T-helper 2 cell treated with Interferon-gamma antibody and Interleukin-4, amounts not matched to agents 100 ng/mL and 5 ng/mL, for 36 hours (primary cell): ENCODE results near the gene XYLT1. TPM values are rescaled to one million over a fixed set of nuclear protein-coding genes. Genes with fewer than 3 reads are reported as not detected.

Source experiments
- intact Hi-C: fragments of 100-400 bp; cut with micrococcal nuclease; formaldehyde crosslinking; loops from one replicate; pipeline ENCODE4 v1.15.1; 2023
- total RNA-seq: library from RNA; stranded (reverse); gene quantifications from 2 replicates; pipeline ENCODE4 v1.2.3, GENCODE V29; 2022

XYLT1 gene
- total RNA-seq, 1 donor from 2014 or later: 47.7 TPM

GRCh38 chr16:17377360-17378324 is 93.1 kb downstream of the XYLT1 start:
- intact Hi-C loops: no loop called here

GRCh38 chr16:17375461-17376304 is 95.1 kb downstream of the XYLT1 start:
- intact Hi-C loops: no loop called here

GRCh38 chr16:17374668-17375255 is 96.0 kb downstream of the XYLT1 start:
- intact Hi-C loops: no loop called here

GRCh38 chr16:17373533-17373932 is 97.2 kb downstream of the XYLT1 start:
- intact Hi-C loops: no loop called here

GRCh38 chr16:17372386-17372785 is 98.4 kb downstream of the XYLT1 start:
- intact Hi-C loops: no loop called here

GRCh38 chr16:17371299-17371698 is 99.5 kb downstream of the XYLT1 start:
- intact Hi-C loops: no loop called here

- intact Hi-C loops: no loop called here
Measured at GRCh38 chr16:17370731-17371285, 100.0 kb downstream of the XYLT1 start.

- intact Hi-C loops: no loop called here
Measured at GRCh38 chr16:17370223-17370707, 100.5 kb downstream of the XYLT1 start.

GRCh38 chr16:17369421-17370222 is 101.1 kb downstream of the XYLT1 start:
- intact Hi-C loops: loop anchor here (1.0 to 5.0 kb wide), 5 partner anchors 23 to 357 kb away; no protein-coding TSS in a partner anchor

- intact Hi-C loops: loop anchor here (1.0 to 5.0 kb wide), 5 partner anchors 23 to 357 kb away; no protein-coding TSS in a partner anchor
Measured at GRCh38 chr16:17368951-17369350, 101.8 kb downstream of the XYLT1 start.

- intact Hi-C loops: loop anchor here (5.0 kb wide), 4 partner anchors 49 to 356 kb away; no protein-coding TSS in a partner anchor
Measured at GRCh38 chr16:17368446-17368845, 102.3 kb downstream of the XYLT1 start.

GRCh38 chr16:17367923-17368322 is 102.8 kb downstream of the XYLT1 start:
- intact Hi-C loops: loop anchor here (5.0 kb wide), 4 partner anchors 49 to 356 kb away; no protein-coding TSS in a partner anchor

GRCh38 chr16:17367036-17367435 is 103.7 kb downstream of the XYLT1 start:
- intact Hi-C loops: loop anchor here (5.0 kb wide), 4 partner anchors 50 to 355 kb away; no protein-coding TSS in a partner anchor

- intact Hi-C loops: loop anchor here (5.0 kb wide), 4 partner anchors 51 to 354 kb away; no protein-coding TSS in a partner anchor
Measured at GRCh38 chr16:17366299-17366961, 104.3 kb downstream of the XYLT1 start.

- intact Hi-C loops: loop anchor here (5.0 kb wide), 4 partner anchors 52 to 353 kb away; no protein-coding TSS in a partner anchor
Measured at GRCh38 chr16:17365591-17366298, 105.0 kb downstream of the XYLT1 start.

GRCh38 chr16:17365211-17365541 is 105.6 kb downstream of the XYLT1 start:
- intact Hi-C loops: loop anchor here (5.0 kb wide), 4 partner anchors 52 to 353 kb away; no protein-coding TSS in a partner anchor

- intact Hi-C loops: loop anchor here (1.0 to 5.0 kb wide), 6 partner anchors 21 to 352 kb away; no protein-coding TSS in a partner anchor
Measured at GRCh38 chr16:17364319-17365210, 106.2 kb downstream of the XYLT1 start.
